GM18870 (cell line): Measurements from ENCODE around the gene BCL2L11.

Source experiments
- ATAC-seq: cut with Tn5 transposase; IDR thresholded peaks from one replicate; pipeline ENCODE4 v1.9.1; 2021; ENCODE audit warnings: moderate library complexity; ENCODE audit not compliant: unreplicated experiment

BCL2L11 gene

GRCh38 chr2:111117598-111118480 lies 2.9 kb upstream of the BCL2L11 start:
- no peak for ATAC-seq

- no peak for ATAC-seq
Observed at GRCh38 chr2:111118481-111118980, 2.2 kb upstream of the BCL2L11 start.

GRCh38 chr2:111118981-111119821 lies 1.5 kb upstream of the BCL2L11 start:
- no peak for ATAC-seq

- ATAC-seq: no peak
Observed at GRCh38 chr2:111119822-111120252, 877 bp upstream of the BCL2L11 start.

GRCh38 chr2:111121028-111121827 lies 514 bp downstream of the BCL2L11 start:
- no peak for ATAC-seq

GRCh38 chr2:111121828-111122630 lies 1.3 kb downstream of the BCL2L11 start:
- ATAC-seq: no peak

GRCh38 chr2:111122631-111123421 lies 2.1 kb downstream of the BCL2L11 start:
- no peak for ATAC-seq

- no peak for ATAC-seq
Observed at GRCh38 chr2:111123751-111124150, 3.0 kb downstream of the BCL2L11 start.

GRCh38 chr2:111126581-111126980 lies 5.9 kb downstream of the BCL2L11 start:
- ATAC-seq: no peak

GRCh38 chr2:111127351-111127750 lies 6.6 kb downstream of the BCL2L11 start:
- ATAC-seq: no peak

- no peak for ATAC-seq
Observed at GRCh38 chr2:111128096-111128495, 7.4 kb downstream of the BCL2L11 start.

GRCh38 chr2:111133603-111134002 lies 12.9 kb downstream of the BCL2L11 start:
- ATAC-seq: no peak

GRCh38 chr2:111134055-111134454 lies 13.3 kb downstream of the BCL2L11 start:
- ATAC-seq: no peak

GRCh38 chr2:111135237-111135909 lies 14.7 kb downstream of the BCL2L11 start:
- no peak for ATAC-seq

GRCh38 chr2:111135910-111136297 lies 15.2 kb downstream of the BCL2L11 start:
- ATAC-seq: no peak

GRCh38 chr2:111138839-111139238 lies 18.1 kb downstream of the BCL2L11 start:
- ATAC-seq: no peak

- ATAC-seq: no peak
Observed at GRCh38 chr2:111139637-111140317, 19.1 kb downstream of the BCL2L11 start.

- ATAC-seq: no peak
Observed at GRCh38 chr2:111140815-111141214, 20.1 kb downstream of the BCL2L11 start.
